ENCODE measurements around the gene TNFRSF14.

Gene TNFRSF14

GRCh38 chr1:2519029-2519685 lies 37.0 kb upstream of the TNFRSF14 start:
- Histone ChIP-seq H3K27ac (ENCODE audit: low read depth, low read length) (no peak overlapping the region), H3K9me3 (ENCODE audit: control insufficient read depth, insufficient read depth, low read length) (no peaks in the 10 kb centered on the region), H3K9me2 (replicated peaks; ENCODE audit: control insufficient read depth, low read length) (no peaks in the 10 kb centered on the region), H3K79me2 (ENCODE audit: control insufficient read depth, low read length) (peaks cover 29% of the 10 kb centered on the region), H3K4me2 (ENCODE audit: low read length) (no peak overlapping the region), H3F3A (ENCODE audit: control insufficient read depth, insufficient read depth) (no peaks in the 10 kb centered on the region), H3K36me3 (ENCODE audit: control insufficient read depth, low read length) (peaks cover 74% of the 10 kb centered on the region), H3K4me1 (ENCODE audit: control insufficient read depth, low read length) (peaks cover 5% of the 10 kb centered on the region), H3K27me3 (ENCODE audit: control insufficient read depth, low read length) (no peaks in the 10 kb centered on the region), H3K4me3 (ENCODE audit: low read length) (no peak overlapping the region), H4K20me1 (ENCODE audit: control insufficient read depth, insufficient read depth, low read depth, low read length) (peaks cover 10% of the 10 kb centered on the region)
- TF ChIP-seq EZH2phosphoT487 (IDR thresholded peaks at IDR 0.05; ENCODE audit: borderline replicate concordance, low read length), result no peak
- TF ChIP-seq, protein P1, sequence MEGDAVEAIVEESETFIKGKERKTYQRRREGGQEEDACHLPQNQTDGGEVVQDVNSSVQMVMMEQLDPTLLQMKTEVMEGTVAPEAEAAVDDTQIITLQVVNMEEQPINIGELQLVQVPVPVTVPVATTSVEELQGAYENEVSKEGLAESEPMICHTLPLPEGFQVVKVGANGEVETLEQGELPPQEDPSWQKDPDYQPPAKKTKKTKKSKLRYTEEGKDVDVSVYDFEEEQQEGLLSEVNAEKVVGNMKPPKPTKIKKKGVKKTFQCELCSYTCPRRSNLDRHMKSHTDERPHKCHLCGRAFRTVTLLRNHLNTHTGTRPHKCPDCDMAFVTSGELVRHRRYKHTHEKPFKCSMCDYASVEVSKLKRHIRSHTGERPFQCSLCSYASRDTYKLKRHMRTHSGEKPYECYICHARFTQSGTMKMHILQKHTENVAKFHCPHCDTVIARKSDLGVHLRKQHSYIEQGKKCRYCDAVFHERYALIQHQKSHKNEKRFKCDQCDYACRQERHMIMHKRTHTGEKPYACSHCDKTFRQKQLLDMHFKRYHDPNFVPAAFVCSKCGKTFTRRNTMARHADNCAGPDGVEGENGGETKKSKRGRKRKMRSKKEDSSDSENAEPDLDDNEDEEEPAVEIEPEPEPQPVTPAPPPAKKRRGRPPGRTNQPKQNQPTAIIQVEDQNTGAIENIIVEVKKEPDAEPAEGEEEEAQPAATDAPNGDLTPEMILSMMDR (IDR thresholded peaks at IDR 0.05; ENCODE audit: low read depth, low read length, poor library complexity, severe bottlenecking), result no peak

GRCh38 chr1:2519729-2520128 lies 36.4 kb upstream of the TNFRSF14 start:
- H3K4me2 ChIP-seq (ENCODE audit: low read length), result no peak overlapping the region
- H3F3A ChIP-seq (ENCODE audit: control insufficient read depth, insufficient read depth), result no peaks in the 10 kb centered on the region
- H3K36me3 ChIP-seq (ENCODE audit: control insufficient read depth, low read length), result peaks cover 72% of the 10 kb centered on the region

GRCh38 chr1:2520206-2520605 lies 36.0 kb upstream of the TNFRSF14 start:
- no peaks in the 10 kb centered on the region for H3K9me3 ChIP-seq (ENCODE audit: control insufficient read depth, insufficient read depth, low read length)
- peaks cover 68% of the 10 kb centered on the region for H3K36me3 ChIP-seq (ENCODE audit: control insufficient read depth, low read length)
- no peak overlapping the region for H3K4me2 ChIP-seq (ENCODE audit: low read length)
- no peaks in the 10 kb centered on the region for H3F3A ChIP-seq (ENCODE audit: control insufficient read depth, insufficient read depth)
- peaks cover 40% of the 10 kb centered on the region for H3K79me2 ChIP-seq (ENCODE audit: control insufficient read depth, low read length)
- no peak overlapping the region for H3K4me3 ChIP-seq (ENCODE audit: low read length)
- H3K27ac ChIP-seq (ENCODE audit: low read depth, low read length), result no peak overlapping the region
- TF ChIP-seq, protein P1 (IDR thresholded peaks at IDR 0.05; ENCODE audit: low read depth, low read length, poor library complexity, severe bottlenecking), result no peak
- TF ChIP-seq EZH2phosphoT487 (IDR thresholded peaks at IDR 0.05; ENCODE audit: borderline replicate concordance, low read length), result no peak
- peaks cover 16% of the 10 kb centered on the region for H3K4me1 ChIP-seq (ENCODE audit: control insufficient read depth, low read length)
- H3K27me3 ChIP-seq (ENCODE audit: control insufficient read depth, low read length), result no peaks in the 10 kb centered on the region
- no peaks in the 10 kb centered on the region for H3K9me2 ChIP-seq (replicated peaks; ENCODE audit: control insufficient read depth, low read length)
- peaks cover 21% of the 10 kb centered on the region for H4K20me1 ChIP-seq (ENCODE audit: control insufficient read depth, insufficient read depth, low read depth, low read length)

More at GRCh38 chr1:2519729-2520128, 36.4 kb upstream of the TNFRSF14 start:
- H3K27ac ChIP-seq (ENCODE audit: low read depth, low read length), result no peak overlapping the region
- H3K4me3 ChIP-seq (ENCODE audit: low read length), result no peak overlapping the region
- H3K79me2 ChIP-seq (ENCODE audit: control insufficient read depth, low read length), result peaks cover 35% of the 10 kb centered on the region
- no peaks in the 10 kb centered on the region for H3K9me3 ChIP-seq (ENCODE audit: control insufficient read depth, insufficient read depth, low read length)
- peaks cover 11% of the 10 kb centered on the region for H3K4me1 ChIP-seq (ENCODE audit: control insufficient read depth, low read length)
- no peak for TF ChIP-seq EZH2phosphoT487 (IDR thresholded peaks at IDR 0.05; ENCODE audit: borderline replicate concordance, low read length)
- TF ChIP-seq, protein P1 (IDR thresholded peaks at IDR 0.05; ENCODE audit: low read depth, low read length, poor library complexity, severe bottlenecking), result no peak
- no peaks in the 10 kb centered on the region for H3K27me3 ChIP-seq (ENCODE audit: control insufficient read depth, low read length)
- no peaks in the 10 kb centered on the region for H3K9me2 ChIP-seq (replicated peaks; ENCODE audit: control insufficient read depth, low read length)
- H4K20me1 ChIP-seq (ENCODE audit: control insufficient read depth, insufficient read depth, low read depth, low read length), result peaks cover 16% of the 10 kb centered on the region

Measured in DOHH2 (cell line).